ENCODE measurements around the gene SMPX.

SMPX gene

GRCh38 chrX:21698272-21698671 lies 59.6 kb downstream of the SMPX start:
- TF ChIP-seq CTCF (IDR thresholded peaks at IDR 0.05; ENCODE audit: low read depth, low read length, missing control alignments) = no peak
- no peak overlapping the region for H3K27ac ChIP-seq
- no peak overlapping the region for H3K4me3 ChIP-seq (ENCODE audit: low read depth, low read length)
- H3K36me3 ChIP-seq (replicated peaks) = no peaks in the 10 kb centered on the region
- DNase-seq = no peak
- H3K27me3 ChIP-seq (replicated peaks) = no peaks in the 10 kb centered on the region
- in situ Hi-C loops (cut with HindIII; ENCODE audit: low pct_ligation_motif_present, low sequenced_read_pairs) = no loop called here

DNA sequence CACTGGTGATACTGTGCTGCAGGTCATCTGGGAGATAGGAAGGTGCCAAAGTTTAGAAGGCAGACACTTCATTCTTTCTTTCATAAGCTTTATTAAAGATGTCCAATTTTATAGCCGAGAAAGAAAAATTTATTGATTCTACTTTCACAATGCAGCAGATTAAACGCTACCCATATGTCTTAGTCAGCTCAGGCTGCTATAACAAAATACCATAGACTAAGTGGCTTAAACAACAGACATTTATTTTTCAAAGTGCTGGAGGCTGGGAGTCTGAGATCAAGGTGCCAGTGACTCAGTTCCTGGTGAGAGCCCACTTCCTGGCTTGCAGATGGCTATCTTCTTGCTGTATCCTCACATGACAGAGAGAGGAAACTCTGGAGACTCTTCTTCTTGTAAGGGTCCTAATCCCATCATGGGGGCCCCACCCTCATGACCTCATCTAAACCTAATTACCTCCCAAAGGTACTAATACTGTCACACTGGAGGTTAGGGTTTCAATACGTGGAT lies 66.4 kb downstream of the SMPX start:
- in situ Hi-C loops (cut with HindIII; ENCODE audit: low pct_ligation_motif_present, low sequenced_read_pairs) = no loop called here
- DNase-seq = no peak
- H3K27ac ChIP-seq = no peak overlapping the region
- H3K36me3 ChIP-seq (replicated peaks) = no peaks in the 10 kb centered on the region
- H3K4me3 ChIP-seq (ENCODE audit: low read depth, low read length) = no peak overlapping the region
- no peaks in the 10 kb centered on the region for H3K27me3 ChIP-seq (replicated peaks)
- no peak for TF ChIP-seq CTCF (IDR thresholded peaks at IDR 0.05; ENCODE audit: low read depth, low read length, missing control alignments)

GRCh38 chrX:21683941-21684340 lies 74.0 kb downstream of the SMPX start:
- in situ Hi-C loops (cut with HindIII; ENCODE audit: low pct_ligation_motif_present, low sequenced_read_pairs) = no loop called here
- no peaks in the 10 kb centered on the region for H3K27me3 ChIP-seq (replicated peaks)
- TF ChIP-seq CTCF (IDR thresholded peaks at IDR 0.05; ENCODE audit: low read depth, low read length, missing control alignments) = no peak
- no peak for DNase-seq
- H3K27ac ChIP-seq = no peak overlapping the region
- no peak overlapping the region for H3K4me3 ChIP-seq (ENCODE audit: low read depth, low read length)
- no peaks in the 10 kb centered on the region for H3K36me3 ChIP-seq (replicated peaks)

DNA sequence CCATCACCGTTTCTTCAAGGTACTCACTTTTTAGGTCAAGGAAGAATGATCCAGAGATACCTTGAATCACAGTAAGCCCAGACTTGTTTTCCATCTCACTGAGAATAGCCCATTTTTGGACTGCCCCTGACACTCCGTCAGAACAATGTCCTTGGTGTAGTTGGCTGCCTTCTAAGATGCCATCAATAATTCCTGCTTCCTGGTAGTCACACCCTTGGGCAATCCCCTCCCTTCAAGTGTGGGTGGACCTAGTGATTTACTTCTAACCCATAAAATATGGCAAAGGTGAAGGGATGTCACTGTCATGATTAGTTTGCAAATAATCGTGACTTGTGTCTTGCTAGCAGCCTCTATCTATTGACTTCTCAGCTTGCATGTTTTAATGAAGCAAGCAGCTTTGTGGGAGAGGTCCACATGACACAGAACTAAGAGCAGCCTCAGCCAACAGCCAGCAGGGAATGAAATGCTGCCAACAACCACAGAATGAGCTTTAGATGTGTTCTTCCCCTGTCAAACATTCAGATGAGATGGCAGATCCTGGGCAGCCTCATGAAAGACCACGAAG lies 79.8 kb downstream of the SMPX start:
- no peak for TF ChIP-seq CTCF (IDR thresholded peaks at IDR 0.05; ENCODE audit: low read depth, low read length, missing control alignments)
- in situ Hi-C loops (cut with HindIII; ENCODE audit: low pct_ligation_motif_present, low sequenced_read_pairs) = no loop called here
- no peak for DNase-seq

GRCh38 chrX:21675931-21676330 lies 82.0 kb downstream of the SMPX start:
- H3K4me3 ChIP-seq (ENCODE audit: low read depth, low read length) = no peak overlapping the region
- TF ChIP-seq CTCF (IDR thresholded peaks at IDR 0.05; ENCODE audit: low read depth, low read length, missing control alignments) = no peak
- no peak for DNase-seq
- no peaks in the 10 kb centered on the region for H3K36me3 ChIP-seq (replicated peaks)
- no peaks in the 10 kb centered on the region for H3K27me3 ChIP-seq (replicated peaks)
- in situ Hi-C loops (cut with HindIII; ENCODE audit: low pct_ligation_motif_present, low sequenced_read_pairs) = no loop called here
- no peak overlapping the region for H3K27ac ChIP-seq

More for the DNA sequence above, 79.8 kb downstream of the SMPX start:
- no peak overlapping the region for H3K4me3 ChIP-seq (ENCODE audit: low read depth, low read length)
- no peak overlapping the region for H3K27ac ChIP-seq
- no peaks in the 10 kb centered on the region for H3K27me3 ChIP-seq (replicated peaks)
- H3K36me3 ChIP-seq (replicated peaks) = no peaks in the 10 kb centered on the region

All from brain microvascular endothelial cell (primary cell).